ENCODE results near the gene CCDC78. TPM values are rescaled to one million over a fixed set of nuclear protein-coding genes. Genes with fewer than 3 reads are reported as not detected.

The CCDC78 gene
- total RNA-seq, 6 experiments from 2014 or later, result 2.2 to 4.1 (median 3.4) TPM

DNA sequence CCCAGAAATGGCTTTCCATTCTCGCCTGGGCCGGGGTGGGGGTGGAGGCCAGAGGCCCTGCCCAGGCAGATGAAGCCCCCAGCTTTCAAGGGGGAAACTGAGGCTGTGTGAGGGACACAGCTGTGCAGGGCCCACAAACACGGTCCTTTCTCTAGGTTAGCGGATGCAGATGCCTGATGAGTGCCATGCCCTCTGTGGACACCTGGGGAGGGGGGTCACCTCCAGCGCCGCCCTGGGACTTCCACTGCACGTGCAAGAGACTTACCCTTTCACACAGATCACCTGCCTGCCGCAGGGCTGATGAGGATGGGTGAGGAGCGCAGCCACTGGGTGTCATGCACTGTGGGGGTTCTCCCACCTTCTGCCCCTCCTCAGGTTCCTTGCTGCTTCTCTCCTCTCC, 7.9 kb downstream of the CCDC78 start:
- no peak overlapping the region for H3K27ac Mint-ChIP-seq
- H3K4me3 Mint-ChIP-seq, result no peak overlapping the region
- H3K4me1 Mint-ChIP-seq (ENCODE audit: low read depth), result peaks cover 28% of the 10 kb centered on the region
- H3K9me3 Mint-ChIP-seq, result no peaks in the 10 kb centered on the region
- TF ChIP-seq, protein P1, sequence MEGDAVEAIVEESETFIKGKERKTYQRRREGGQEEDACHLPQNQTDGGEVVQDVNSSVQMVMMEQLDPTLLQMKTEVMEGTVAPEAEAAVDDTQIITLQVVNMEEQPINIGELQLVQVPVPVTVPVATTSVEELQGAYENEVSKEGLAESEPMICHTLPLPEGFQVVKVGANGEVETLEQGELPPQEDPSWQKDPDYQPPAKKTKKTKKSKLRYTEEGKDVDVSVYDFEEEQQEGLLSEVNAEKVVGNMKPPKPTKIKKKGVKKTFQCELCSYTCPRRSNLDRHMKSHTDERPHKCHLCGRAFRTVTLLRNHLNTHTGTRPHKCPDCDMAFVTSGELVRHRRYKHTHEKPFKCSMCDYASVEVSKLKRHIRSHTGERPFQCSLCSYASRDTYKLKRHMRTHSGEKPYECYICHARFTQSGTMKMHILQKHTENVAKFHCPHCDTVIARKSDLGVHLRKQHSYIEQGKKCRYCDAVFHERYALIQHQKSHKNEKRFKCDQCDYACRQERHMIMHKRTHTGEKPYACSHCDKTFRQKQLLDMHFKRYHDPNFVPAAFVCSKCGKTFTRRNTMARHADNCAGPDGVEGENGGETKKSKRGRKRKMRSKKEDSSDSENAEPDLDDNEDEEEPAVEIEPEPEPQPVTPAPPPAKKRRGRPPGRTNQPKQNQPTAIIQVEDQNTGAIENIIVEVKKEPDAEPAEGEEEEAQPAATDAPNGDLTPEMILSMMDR (IDR thresholded peaks at IDR 0.05), result no peak
- H3K36me3 Mint-ChIP-seq (ENCODE audit: low read depth), result no peaks in the 10 kb centered on the region
- H3K27me3 Mint-ChIP-seq (ENCODE audit: insufficient read depth), result peaks cover 9% of the 10 kb centered on the region
- no peak for DNase-seq

DNA sequence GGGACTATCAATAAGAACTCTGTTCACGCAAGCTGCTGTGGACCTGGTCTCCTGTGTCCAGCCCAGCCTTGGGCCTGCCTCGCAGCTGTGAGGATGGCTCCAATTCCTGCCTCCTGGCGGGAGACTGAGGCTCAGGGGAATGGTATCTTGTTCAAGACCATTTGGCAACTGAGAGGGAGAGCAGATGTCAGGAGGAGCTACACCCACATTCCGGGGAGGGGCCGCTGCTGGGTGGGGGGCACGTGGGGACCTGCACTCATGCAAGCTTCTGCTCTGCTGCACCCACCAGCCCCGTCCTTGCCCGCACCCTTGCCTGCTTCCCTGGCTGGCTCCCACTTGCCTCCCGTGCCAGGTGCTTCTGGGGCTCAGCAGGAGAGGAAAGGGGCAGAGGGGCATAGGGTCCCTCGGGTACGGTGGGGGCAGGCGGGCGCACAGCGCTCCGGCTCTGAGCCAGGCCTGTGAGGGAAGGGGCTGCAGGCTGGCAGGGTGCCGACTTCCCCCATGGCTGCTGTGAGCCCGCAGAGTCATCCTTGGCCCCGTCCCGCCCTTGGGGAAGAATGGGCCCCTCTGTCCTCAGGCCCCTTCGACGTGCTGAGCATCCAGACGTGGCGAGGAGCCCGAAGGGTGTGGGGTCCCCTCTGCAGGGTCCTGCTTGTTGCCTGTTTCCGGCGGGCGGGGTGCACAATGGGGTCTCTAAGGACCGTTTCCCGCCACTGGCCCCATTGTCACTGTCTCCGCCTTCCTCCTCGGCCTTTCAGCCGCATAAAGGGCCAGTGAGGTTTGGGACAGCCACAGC, 8.6 kb downstream of the CCDC78 start:
- Mint-ChIP-seq H3K4me3 (no peak overlapping the region), H3K9me3 (no peaks in the 10 kb centered on the region), H3K27ac (no peak overlapping the region), H3K36me3 (ENCODE audit: low read depth) (no peaks in the 10 kb centered on the region), H3K27me3 (ENCODE audit: insufficient read depth) (peaks cover 9% of the 10 kb centered on the region), H3K4me1 (ENCODE audit: low read depth) (peaks cover 32% of the 10 kb centered on the region)
- DNase-seq, result no peak
- TF ChIP-seq, protein P1 (IDR thresholded peaks at IDR 0.05), result no peak

DNA sequence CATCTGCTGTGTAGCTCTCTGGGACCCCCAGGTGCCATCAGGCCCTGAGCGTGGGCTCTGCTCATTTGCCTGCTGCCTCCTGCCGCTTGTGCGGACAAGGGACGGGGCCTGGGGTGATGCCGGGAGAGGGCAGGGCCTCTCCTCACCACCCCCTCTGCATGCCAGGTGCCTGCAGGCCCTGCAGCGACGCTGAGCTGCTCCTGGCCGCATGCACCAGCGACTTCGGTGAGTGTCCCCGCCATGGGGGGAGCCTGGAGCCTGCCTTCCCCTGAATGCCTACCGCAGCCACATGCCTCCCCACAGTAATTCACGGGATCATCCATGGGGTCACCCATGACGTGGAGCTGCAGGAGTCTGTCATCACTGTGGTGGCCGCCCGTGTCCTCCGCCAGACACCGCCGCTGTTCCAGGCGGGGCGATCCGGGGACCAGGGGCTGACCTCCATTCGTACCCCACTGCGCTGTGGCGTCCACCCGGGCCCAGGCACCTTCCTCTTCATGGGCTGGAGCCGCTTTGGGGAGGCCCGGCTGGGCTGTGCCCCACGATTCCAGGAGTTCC, 9.4 kb downstream of the CCDC78 start:
- DNase-seq, result no peak
- H3K36me3 Mint-ChIP-seq (ENCODE audit: low read depth), result no peaks in the 10 kb centered on the region
- H3K4me3 Mint-ChIP-seq, result peak overlapping the region; percentile 87; the same call in 1 of the 2 replicates
- no peaks in the 10 kb centered on the region for H3K9me3 Mint-ChIP-seq
- no peak overlapping the region for H3K27ac Mint-ChIP-seq
- H3K4me1 Mint-ChIP-seq (ENCODE audit: low read depth), result peaks cover 36% of the 10 kb centered on the region
- TF ChIP-seq, protein P1 (IDR thresholded peaks at IDR 0.05), result no peak
- H3K27me3 Mint-ChIP-seq (ENCODE audit: insufficient read depth), result peaks cover 9% of the 10 kb centered on the region; the same call in 1 of the 2 replicates

GRCh38 chr16:716200-716568, 10.1 kb downstream of the CCDC78 start:
- peak overlapping the region; percentile 87 for H3K4me3 Mint-ChIP-seq
- H3K27ac Mint-ChIP-seq, result peak overlapping the region; percentile 79
- peaks cover 9% of the 10 kb centered on the region; the same call in 1 of the 2 replicates for H3K27me3 Mint-ChIP-seq (ENCODE audit: insufficient read depth)
- peaks cover 36% of the 10 kb centered on the region for H3K4me1 Mint-ChIP-seq (ENCODE audit: low read depth)
- H3K36me3 Mint-ChIP-seq (ENCODE audit: low read depth), result no peaks in the 10 kb centered on the region
- TF ChIP-seq, protein P1 (IDR thresholded peaks at IDR 0.05), result no peak
- DNase-seq, result peak; percentile 39
- H3K9me3 Mint-ChIP-seq, result no peaks in the 10 kb centered on the region

DNA sequence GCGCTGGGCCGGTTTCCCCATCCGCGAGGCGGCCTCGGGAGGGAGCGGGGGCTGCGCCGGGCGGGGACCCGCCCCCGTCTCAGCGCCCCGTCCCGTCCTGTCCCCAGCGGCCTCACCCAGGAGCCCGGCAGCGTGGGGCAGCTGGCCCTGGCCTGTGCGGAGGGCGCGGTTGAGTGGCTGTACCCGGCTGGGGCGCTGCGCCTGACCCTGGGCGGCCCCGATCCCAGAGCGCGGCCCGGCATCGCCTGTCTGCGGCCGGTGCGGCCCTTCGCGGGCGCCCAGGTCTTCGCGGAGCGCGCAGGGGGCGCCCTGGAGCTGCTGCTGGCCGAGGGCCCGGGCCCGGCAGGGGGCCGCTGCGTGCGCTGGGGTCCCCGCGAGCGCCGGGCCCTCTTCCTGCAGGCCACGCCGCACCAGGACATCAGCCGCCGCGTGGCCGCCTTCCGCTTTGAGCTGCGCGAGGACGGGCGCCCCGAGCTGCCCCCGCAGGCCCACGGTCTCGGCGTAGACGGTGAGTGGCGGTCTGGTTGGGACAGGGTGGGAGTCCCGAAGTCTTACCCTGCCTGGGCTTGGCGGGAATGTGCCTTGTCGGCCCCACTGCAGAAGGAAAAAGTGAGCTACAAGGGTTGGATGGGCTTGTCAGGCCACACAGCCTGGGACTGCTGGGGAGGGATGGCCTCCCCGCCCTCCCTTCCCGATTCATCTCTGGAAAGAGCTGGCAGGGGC, 10.6 kb downstream of the CCDC78 start:
- peak overlapping the region; percentile 79 for H3K27ac Mint-ChIP-seq
- peaks cover 36% of the 10 kb centered on the region for H3K4me1 Mint-ChIP-seq (ENCODE audit: low read depth)
- DNase-seq, result no peak
- peak overlapping the region; percentile 87 for H3K4me3 Mint-ChIP-seq
- peaks cover 9% of the 10 kb centered on the region; the same call in 1 of the 2 replicates for H3K27me3 Mint-ChIP-seq (ENCODE audit: insufficient read depth)
- TF ChIP-seq, protein P1 (IDR thresholded peaks at IDR 0.05), result peak; percentile 60
- no peaks in the 10 kb centered on the region for H3K9me3 Mint-ChIP-seq
- H3K36me3 Mint-ChIP-seq (ENCODE audit: low read depth), result no peaks in the 10 kb centered on the region

Measured in HFFc6 (cell line).